Myocyte (in vitro differentiated cells): Measurements from ENCODE around the gene GEMIN4. TPM values are rescaled to one million over a fixed set of nuclear protein-coding genes. Genes with fewer than 3 reads are reported as not detected.
"Not testable (repeated sequence)": the region's sequence is repeated elsewhere in the genome, so short reads cannot be mapped to it uniquely, and the experiment has no call there.

Experiments used
- DNase-seq: peaks from one replicate; pipeline ENCODE4 v3.0.0-alpha.2; 2012; ENCODE audit warnings: low read depth
- total RNA-seq: library from RNA; depleted of rRNA; stranded (reverse); fragments of >200 nt; gene quantifications from 2 replicates; pipeline ENCODE4 v1.2.3, GENCODE V29; 2014

The GEMIN4 gene
- total RNA-seq, 1 donor from 2014 or later: 11.4 TPM

- DNase-seq: peak; percentile 93
Measured at GRCh38 chr17:781805-782731, 30.0 kb upstream of the GEMIN4 start, which contains the start of the genes GLOD4 and MRM3. GLOD4 (minus strand) TSS chr17:782280; CDS start chr17:782255, 25 bp downstream. MRM3 (plus strand) TSS chr17:782353; CDS start chr17:782379, 26 bp downstream.

GRCh38 chr17:778096-778495, 26.0 kb upstream of the GEMIN4 start:
- DNase-seq: no peak

- no peak for DNase-seq
Measured at GRCh38 chr17:774313-774584, 22.2 kb upstream of the GEMIN4 start.

- DNase-seq: peak; percentile 55
Measured at GRCh38 chr17:773467-774312, 21.6 kb upstream of the GEMIN4 start.

GRCh38 chr17:773016-773415, 21.0 kb upstream of the GEMIN4 start:
- no peak for DNase-seq

- no peak for DNase-seq
Measured at GRCh38 chr17:767076-767475, 15.0 kb upstream of the GEMIN4 start.

GRCh38 chr17:760371-760770, 8.3 kb upstream of the GEMIN4 start:
- no peak for DNase-seq

GRCh38 chr17:759964-760363, 7.9 kb upstream of the GEMIN4 start:
- DNase-seq: no peak

GRCh38 chr17:756010-756567, 4.0 kb upstream of the GEMIN4 start:
- DNase-seq: not testable (repeated sequence)

- not testable (repeated sequence) for DNase-seq
Measured at GRCh38 chr17:755319-755961, 3.4 kb upstream of the GEMIN4 start.

- DNase-seq: no peak
Measured at GRCh38 chr17:753418-753817, 1.4 kb upstream of the GEMIN4 start.

- peak; percentile 36 for DNase-seq
Measured at GRCh38 chr17:752620-753219, 656 bp upstream of the GEMIN4 start.

- DNase-seq: peak; percentile 47
Measured at GRCh38 chr17:751269-752001, 629 bp downstream of the GEMIN4 start.

- no peak for DNase-seq
Measured at GRCh38 chr17:750431-751037, 1.5 kb downstream of the GEMIN4 start.

- DNase-seq: not testable (repeated sequence)
Measured at GRCh38 chr17:749359-749758, 2.7 kb downstream of the GEMIN4 start.

- not testable (repeated sequence) for DNase-seq
Measured at GRCh38 chr17:748604-749003, 3.5 kb downstream of the GEMIN4 start.

- DNase-seq: no peak
Measured at GRCh38 chr17:746783-747629, 5.1 kb downstream of the GEMIN4 start.

GRCh38 chr17:746181-746580, 5.9 kb downstream of the GEMIN4 start:
- DNase-seq: no peak

- DNase-seq: no peak
Measured at GRCh38 chr17:745406-745805, 6.7 kb downstream of the GEMIN4 start.
